ENCODE results near the gene MITF.

- no peak for TF ChIP-seq CTCF (IDR thresholded peaks at IDR 0.05)
- no peak for TF ChIP-seq POLR2A (IDR thresholded peaks at IDR 0.05)
Observed at GRCh38 chr3:69842789-69843188, 103.5 kb downstream of the MITF start.
